Raji (cell line): Measurements from ENCODE around the gene GPR15LG.

Experiments
- POLR2A ChIP-seq: IDR thresholded peaks from 2 replicates; pipeline ENCODE4 v1.6.1; 2011; ENCODE audit warnings: low read depth, low read length, control low read depth; ENCODE audit not compliant: insufficient read depth

GPR15LG gene

DNA sequence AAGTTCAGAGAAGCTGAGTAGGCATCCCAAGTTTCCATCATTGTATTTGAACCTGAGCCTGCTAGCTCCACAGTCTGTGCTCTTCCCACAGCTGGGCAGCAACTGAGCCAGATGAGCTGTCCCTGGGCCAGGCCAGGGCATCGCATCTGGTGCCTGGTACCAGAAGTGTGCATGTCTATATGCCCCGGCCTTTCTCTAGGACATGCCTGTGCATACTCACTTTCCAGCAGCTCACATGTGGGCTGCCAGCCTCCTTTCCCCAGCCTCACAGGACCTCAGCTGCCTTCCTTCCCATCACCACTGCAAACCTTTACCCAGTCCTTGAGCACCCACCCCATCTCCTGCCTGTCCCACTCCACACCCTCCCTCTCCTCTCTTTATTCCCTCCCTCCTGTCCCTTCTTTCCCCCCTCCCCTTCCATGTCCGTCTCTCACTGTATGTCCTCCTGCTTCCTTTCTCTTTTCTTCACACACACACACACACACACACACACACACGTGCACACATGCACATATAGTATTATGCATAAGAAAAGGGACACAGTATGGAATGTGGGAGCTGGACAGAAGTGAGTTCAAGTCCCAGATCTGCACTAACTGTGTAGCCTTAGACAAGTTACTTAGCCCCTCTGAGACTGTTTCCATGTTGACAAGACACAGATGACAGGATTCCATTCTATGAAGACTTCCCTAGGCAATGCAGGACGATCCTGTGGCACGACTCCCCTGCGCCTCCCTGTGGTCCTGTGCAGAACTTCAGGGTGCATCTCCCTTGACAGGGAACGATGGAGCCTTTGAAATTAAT is 31.6 kb downstream of the GPR15LG start:
- no peak for TF ChIP-seq POLR2A

DNA sequence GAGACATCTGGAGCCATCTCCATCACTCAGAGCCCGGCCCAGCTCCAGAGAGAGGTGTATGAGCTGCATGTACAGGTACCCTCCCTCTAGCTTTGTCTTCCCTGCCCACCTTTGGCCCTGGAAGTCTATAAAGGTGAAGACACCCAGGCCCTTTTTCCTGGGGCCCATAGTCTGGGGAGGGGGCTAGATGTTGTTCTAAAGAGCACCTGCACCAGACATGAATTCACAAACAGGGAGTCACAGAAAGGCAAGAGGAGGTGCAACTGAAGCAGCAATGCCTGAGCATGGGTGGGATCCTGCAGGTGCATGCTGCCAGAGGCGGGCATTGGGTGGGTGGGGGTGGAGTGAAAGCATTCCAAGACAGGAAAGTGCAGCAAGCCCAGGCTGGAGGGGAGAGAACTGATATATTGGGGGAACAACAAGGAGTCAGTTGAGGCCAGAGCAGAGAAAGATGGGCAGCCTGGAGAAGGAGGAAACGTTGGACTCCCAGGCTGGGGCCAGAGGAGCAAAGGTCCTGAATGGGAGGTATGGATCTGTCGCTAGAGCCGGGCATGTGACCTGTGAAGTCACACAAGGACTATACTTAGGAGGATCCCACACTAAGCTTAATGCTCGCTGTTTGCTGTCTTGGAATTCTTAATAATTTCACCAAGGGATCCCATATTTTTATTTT is 32.4 kb downstream of the GPR15LG start:
- no peak for TF ChIP-seq POLR2A

DNA sequence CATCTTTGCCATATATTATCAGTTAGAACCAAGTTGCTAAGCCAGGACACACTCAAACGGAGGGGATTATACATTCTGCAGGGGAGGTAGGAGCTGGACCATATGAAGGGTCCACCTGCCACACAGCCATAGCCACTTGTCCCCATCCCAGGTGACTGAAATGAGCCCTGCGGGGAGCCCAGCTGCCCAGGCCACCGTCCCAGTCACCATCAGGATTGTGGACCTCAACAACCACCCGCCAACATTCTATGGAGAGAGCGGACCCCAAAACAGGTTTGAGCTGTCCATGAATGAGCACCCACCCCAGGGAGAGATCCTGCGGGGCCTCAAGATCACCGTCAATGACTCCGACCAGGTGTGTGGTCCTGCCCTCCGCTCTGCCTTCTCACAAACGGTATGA is 34.4 kb downstream of the GPR15LG start:
- no peak for TF ChIP-seq POLR2A

DNA sequence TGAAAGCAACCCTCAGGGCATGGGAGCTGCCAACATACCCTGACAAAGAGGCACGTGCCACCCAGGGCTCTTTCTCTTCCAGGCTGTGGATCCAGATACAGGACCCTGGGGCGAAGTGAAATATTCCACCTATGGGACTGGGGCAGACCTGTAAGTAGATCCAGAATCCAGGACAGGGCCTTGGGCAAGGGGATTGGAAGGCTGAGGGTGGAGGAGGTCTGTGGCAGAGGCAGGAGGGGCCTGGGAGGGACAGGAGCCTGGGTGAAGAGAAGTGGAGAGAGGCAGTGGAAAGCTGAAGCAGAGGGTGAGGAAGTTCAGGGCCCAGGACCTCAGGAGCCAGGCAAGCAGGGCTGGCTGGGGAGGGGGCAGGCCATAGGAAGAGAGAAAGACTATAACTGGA is 38.0 kb downstream of the GPR15LG start:
- no peak for TF ChIP-seq POLR2A

DNA sequence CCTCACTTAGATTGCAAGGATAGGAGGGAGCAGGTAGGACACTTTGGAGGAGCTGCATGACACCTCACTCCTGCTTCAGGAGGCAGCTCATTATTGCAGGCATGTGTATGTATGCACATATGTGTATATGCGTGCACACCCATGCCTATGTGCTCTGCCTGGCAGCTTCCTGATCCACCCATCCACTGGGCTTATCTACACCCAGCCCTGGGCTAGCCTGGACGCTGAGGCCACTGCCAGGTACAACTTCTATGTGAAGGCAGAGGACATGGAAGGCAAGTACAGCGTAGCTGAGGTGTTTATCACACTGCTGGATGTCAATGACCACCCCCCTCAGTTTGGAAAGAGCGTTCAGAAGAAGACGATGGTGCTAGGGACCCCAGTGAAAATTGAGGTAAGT is 38.4 kb downstream of the GPR15LG start:
- no peak for TF ChIP-seq POLR2A

DNA sequence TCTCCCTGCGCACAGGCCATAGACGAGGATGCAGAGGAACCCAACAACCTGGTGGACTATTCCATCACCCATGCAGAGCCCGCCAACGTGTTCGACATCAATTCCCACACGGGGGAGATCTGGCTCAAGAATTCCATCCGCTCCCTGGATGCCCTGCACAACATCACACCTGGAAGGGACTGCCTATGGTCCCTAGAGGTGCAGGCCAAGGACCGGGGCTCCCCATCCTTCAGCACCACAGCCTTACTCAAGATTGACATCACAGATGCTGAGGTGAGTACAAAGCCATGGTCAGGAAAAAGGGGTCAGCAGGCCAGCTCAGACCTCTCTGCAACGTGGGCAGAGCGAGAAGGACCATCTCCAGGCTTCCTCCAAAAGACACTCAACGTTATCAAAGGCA is 39.5 kb downstream of the GPR15LG start:
- no peak for TF ChIP-seq POLR2A

DNA sequence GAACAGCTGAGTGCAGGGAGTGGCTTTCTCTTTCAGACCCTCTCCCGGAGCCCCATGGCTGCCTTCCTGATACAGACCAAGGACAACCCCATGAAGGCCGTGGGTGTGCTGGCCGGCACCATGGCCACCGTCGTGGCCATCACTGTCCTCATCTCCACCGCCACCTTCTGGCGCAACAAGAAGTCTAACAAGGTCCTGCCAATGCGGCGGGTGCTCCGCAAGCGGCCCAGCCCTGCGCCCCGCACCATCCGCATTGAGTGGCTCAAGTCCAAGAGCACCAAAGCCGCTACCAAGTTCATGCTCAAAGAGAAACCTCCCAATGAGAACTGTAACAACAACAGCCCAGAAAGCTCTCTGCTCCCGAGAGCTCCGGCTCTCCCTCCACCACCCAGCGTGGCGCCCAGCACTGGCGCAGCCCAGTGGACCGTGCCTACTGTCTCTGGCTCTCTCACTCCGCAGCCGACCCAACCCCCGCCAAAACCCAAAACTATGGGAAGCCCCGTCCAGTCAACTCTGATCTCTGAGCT is 40.5 kb downstream of the GPR15LG start:
- no peak for TF ChIP-seq POLR2A

DNA sequence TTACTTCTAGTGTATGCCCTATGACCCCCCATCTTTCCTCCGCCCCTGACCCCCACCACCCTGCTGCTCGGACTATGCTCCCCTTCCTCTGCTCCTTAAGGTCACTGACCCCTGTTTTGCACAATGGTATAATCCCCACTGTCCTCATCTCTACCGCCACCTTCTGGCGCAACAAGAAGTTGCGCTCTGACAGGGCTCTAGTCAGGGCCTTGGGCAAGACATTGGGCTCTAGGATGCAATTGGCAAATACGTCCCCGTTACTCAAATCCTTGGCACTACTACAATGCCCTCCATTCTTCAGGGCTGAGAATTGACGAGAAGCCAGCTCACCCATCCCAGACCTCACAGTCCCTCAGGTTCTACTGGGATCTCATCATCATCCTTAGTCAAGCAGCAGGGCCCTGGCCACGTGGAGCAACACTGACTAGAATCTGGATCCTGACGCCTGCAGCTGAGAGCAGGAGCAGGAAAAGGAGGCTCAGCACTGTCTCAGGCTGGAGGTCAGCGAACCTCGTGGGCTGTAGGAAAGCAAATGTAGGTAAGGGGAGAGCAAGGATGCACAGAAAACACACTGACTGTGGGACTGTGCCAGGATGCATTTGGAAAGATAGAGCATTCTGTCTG is 41.1 kb downstream of the GPR15LG start:
- no peak for TF ChIP-seq POLR2A

DNA sequence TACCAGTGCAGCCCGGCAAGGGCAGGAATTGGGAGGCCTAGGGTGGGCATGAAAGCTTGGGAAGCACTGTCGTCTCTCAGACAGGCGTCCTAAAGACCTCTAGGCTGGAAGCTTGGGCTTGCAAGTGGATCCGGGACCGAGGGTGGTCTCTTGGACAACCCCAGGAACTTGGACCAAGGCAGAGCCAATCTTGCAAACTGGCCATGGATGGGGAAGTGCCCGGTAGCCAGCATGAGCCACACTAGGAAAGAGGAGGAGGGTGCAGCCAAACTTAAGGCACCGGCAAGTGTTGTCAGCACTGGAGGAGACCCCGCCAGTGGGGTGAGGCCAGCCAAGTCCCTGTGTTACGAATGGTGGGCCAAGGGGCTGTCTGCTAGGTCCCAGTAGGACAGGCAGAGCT is 43.2 kb downstream of the GPR15LG start:
- TF ChIP-seq POLR2A = no peak

DNA sequence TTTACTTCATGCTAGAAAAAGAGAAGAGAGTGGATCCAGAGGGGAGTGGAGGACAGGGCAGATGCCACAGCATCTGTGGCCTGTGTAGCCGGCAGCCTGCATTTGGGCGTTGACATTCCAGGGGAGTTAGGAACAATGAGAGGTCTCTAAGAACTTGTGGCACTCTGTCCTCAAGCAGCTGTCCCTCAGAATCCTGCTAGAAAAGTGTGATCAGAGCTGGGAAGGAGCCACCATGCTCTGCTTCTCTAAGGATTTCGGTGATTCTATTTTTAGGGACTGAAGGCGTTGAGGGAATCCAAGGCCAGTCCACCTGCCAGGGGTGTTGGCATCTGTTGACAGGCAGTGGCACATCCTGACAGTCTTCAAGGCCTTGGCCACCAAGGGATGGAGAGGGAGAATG is 44.1 kb downstream of the GPR15LG start:
- TF ChIP-seq POLR2A = no peak

DNA sequence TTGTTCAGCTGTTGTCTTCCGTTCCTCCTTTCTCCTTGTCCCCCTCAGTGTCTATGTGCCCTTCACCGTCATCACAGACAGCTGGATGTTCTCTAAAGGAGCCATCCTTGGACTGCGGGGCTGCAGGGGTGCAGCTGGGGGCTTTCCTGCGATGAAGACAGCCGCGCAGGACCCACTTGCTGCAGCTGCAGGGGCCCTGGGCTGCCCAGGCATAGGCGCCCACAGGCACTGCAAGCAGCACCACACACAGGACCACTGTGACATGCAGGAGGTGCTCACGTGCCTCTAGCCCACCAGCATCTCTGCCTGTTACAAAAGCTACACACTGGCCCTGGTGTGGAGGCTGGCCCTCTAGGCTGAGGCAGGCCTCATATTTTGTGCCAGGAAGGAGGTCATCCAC is 48.3 kb downstream of the GPR15LG start:
- TF ChIP-seq POLR2A = no peak

DNA sequence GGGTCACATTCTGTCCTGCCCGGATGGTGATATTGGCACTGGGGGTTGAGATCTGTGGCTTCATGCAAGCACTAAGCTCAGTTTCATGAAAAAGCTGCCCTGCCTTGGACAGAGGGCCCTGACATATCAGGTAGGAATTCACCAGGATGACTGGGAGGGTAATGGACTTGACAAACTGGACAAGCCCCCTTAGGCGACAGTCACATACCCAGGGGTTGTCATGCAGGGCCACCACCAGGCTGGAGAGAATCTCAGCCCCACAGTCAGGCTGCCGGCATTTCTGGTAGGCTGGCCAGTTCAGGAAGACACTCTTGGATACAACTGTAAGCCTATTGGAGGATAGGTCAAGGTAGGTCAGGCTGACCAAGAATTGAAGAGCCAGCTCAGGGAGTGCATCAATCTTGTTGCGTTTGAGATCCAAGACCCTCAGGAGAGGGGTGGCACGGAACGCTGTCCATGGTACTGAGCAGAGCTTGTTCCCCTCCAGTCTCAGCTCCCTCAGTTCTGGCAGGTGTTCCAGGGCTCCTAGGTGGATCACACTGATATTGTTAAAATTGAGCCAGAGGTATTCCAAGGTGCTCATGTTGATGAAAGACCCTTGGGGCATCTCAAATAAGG is 50.9 kb downstream of the GPR15LG start:
- no peak for TF ChIP-seq POLR2A

DNA sequence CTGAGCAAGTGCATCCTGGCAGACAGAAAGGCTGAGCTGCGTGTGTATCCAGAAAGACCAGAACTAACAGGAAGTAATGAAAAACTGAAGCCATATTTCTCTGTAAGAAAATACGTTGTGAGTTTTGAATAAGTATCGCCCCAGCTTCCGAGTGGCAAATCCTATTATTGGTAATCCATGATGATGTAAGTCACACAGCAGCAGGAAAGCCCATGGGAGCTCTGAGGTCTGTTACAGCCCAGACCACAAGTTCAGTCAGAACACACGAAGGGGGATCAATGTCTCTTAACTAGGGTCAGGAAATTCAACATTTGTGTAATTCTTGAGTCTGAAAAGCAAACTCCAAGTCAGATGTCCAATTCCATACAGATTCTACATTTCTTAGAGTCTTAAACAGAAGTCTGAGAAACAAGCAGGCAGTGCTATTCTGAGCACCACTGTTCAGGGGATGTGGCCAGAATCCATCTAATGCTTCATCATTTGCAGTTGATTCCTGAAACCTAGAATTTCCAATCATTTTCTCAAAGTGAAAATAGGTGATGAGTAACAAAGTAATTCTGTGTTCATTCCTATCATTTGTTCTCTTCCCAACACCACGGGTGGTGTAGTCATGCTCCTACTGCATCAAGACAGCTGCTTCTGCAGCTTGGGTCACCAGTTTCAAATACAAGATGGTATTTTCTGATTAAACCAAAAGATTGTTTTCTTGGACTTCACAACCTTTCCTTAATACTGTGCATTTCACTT is 52.0 kb downstream of the GPR15LG start, which contains the start of gene LRIT2:
LRIT2 (minus strand) TSS at position 118 of the 747 bp plus-strand sequence; CDS start at position 94, 24 bp downstream.
- no peak for TF ChIP-seq POLR2A

DNA sequence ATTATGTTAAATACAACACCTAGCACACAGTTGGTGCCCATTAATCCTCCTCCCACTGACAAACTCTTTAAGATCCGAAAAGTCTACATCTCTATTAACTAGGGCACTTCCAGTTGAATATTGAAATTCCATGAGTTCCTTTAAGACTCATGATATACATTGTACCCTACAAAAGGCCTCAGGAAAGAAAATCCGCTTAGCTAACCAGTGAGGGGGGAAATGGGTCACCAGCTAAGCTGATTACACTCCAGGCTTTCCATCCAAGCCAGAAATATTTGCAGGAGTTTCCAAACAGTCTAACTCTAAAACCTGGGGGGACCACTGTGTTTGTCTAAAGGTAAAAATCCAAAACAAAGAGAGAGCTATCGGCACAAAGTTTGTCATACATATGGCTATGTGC is 53.0 kb downstream of the GPR15LG start:
- TF ChIP-seq POLR2A = no peak

DNA sequence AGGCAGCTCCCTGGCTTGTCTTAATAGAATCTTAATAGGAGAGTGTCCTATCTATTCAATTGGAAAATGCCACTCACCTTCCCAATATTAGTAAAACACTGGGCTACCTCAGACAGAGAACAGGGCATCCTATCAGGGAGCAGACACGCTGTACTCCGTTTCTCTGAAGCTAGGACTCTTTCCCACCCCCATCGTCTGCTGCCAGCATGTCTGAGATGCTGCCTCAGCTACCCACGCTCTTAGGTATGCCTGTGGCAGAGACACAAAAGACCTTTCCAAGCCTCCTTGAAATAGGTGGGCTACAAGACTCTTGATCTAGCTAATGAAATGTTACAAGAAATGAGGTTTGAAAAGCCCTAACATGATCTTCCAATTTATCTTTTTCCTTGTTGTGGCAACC is 54.2 kb downstream of the GPR15LG start:
- no peak for TF ChIP-seq POLR2A

DNA sequence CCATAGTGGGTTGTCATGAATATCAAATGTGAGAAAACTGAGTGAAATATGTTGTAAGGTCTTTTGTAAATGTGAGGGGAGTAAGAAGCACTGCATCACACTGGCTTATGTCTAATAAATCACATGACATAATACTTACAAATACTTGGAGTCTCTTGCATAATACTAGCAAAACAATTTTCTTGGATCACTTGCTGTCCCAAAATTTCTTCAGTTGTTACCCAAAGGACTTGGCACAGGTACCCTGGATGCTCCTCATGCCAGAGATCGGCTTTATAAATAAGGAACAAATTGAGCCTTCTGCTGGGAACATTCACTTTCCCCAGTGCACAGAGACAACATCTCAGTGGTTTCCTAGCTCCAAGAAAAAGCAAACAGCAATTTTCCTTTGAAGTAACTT is 56.8 kb downstream of the GPR15LG start:
- no peak for TF ChIP-seq POLR2A
